HG02973 (cell line): ENCODE results near the gene ITPKB.

Experiments used
- ATAC-seq: cut with Tn5 transposase; IDR thresholded peaks from one replicate; pipeline ENCODE4 v1.9.1; 2021; ENCODE audit warnings: moderate library complexity; ENCODE audit not compliant: unreplicated experiment

Gene ITPKB

GRCh38 chr1:226688056-226688748 lies 50.9 kb downstream of the ITPKB start:
- no peak for ATAC-seq

- ATAC-seq, result no peak
Measured at GRCh38 chr1:226687426-226687825, 51.7 kb downstream of the ITPKB start.

DNA sequence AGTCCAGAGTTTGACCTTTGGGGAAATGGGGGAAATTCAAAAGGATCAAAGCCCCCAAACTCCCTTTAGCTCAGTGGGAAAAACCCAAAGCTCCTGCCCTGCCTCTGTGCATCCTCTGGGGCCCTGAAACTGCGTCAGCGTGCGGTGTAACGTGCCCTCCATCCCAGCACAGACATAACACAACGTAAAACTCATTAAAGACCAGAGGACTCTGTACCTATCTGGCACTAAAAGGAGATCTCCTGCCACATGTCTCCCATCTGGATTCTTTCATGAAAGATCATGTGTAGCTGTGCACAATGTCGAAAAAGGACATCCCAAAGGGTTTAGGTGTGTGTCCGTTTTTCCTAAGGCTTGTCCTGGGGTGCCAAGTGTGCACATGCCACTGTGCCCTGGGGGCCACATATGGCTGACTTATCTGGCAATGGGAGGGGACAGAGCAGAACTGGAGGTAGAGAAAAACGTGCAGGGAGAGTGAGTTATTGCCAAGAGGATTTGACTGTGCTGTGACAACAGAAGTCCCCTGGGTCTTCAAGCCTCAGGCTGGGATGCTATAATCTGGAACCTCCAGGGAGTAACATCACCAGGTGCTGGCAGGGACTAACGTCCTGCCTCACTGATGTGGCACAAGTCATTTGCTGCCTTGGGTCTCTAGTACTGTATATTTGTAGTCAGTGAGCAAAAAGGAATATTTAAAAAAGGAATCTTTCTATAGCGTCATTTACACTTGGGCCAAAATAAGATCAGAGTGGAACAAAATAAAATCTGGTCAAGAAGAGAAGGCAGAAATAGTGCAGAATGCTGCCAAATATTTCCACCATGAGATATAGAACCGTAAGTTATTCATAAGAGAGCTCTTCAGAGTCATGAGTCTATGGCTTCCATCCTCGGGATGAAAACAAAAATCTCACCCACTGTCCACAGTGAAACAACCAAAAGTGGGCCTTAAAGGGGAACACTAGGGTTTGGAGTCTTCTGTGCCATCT lies 52.3 kb downstream of the ITPKB start:
- no peak for ATAC-seq

DNA sequence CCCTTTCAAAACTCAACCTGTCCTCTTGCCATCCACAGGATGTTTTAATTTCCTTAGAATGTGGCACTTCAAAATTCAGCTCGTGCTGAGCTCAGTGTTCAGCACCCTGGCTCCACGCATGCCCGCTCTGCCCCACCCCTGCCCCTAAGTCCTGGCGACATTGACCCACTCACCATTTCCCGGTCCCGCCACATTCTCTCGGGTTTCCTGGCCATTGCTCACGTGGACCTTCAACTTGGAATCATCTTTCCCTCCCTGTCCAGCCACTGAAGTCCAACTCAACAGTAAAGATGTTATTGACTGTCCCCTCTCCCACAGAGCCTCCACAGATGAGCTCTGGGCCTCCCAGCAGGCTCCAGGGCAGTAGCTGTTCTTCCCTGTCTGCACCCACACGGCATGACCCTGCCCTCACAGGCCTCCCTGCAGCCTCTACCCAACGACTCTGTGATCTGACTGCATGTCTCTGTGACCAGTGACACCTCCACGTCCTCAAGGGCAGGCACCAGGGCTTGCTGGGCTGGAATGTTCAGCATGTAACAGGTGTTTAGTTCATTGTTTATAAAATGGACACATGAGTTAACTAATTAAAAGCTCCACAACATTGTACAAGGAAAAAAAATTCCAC lies 53.8 kb downstream of the ITPKB start:
- ATAC-seq, result no peak

DNA sequence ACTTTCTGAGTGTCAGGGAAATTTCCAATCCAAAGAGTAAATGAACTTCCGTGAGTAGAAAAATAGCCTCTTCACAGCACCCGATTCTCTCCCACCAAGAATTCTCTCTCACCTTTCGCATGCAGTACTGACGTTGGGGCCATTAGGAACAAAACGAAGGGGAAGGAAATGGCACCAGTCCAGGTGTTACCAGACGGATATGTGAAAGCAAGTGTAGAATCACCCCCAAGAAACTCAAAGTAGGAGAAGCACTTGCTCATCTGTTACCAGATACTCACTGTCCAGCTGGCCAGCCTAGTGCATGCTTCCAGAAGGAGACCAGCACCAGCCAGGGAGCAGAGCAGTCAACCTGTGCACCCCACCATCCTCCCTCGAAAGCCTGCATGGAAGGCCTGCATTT lies 55.1 kb downstream of the ITPKB start:
- ATAC-seq, result no peak

DNA sequence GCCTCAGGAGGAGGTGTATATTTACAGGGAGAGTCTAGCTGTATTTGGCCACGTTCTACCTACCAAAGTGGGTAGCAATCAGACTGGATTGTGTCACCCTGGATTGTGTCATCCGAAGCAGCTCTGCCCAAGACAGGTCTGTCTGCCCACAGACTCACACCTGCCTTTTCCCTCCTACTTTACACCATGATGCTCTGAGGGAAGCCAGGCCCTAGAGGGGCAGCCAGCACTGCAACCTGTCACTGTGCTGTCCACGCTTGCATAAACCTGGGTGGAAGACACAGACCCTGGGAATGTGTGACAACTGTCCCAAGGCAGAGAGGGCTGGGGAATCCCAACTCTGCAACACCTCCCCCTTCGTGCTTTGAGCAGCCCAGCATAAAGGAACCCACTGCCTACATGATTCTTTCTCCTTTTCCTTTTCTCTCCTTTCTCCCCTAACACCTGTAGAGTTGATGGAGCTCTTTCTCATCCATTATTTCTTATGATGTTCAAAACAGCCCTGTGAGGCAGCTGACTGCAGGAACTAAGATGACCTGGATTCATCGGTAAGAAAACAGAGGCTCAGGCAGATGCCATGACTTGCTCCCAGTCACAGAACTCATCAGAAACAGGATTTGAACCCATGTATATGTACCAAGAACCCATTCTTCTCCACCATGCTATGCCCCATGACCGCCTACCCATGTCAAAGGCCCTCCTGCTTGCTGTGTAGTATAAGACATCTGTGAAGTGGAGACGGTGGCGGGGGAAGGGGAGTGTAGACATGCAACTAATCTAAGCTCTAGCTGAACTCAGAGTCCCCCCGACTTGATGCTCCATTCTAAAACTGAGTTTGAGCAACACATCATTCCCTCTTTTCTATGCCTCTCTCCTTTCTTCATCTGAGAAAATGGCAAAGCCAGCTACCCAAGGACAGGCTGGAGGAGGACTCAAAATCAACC lies 55.9 kb downstream of the ITPKB start:
- ATAC-seq, result no peak

DNA sequence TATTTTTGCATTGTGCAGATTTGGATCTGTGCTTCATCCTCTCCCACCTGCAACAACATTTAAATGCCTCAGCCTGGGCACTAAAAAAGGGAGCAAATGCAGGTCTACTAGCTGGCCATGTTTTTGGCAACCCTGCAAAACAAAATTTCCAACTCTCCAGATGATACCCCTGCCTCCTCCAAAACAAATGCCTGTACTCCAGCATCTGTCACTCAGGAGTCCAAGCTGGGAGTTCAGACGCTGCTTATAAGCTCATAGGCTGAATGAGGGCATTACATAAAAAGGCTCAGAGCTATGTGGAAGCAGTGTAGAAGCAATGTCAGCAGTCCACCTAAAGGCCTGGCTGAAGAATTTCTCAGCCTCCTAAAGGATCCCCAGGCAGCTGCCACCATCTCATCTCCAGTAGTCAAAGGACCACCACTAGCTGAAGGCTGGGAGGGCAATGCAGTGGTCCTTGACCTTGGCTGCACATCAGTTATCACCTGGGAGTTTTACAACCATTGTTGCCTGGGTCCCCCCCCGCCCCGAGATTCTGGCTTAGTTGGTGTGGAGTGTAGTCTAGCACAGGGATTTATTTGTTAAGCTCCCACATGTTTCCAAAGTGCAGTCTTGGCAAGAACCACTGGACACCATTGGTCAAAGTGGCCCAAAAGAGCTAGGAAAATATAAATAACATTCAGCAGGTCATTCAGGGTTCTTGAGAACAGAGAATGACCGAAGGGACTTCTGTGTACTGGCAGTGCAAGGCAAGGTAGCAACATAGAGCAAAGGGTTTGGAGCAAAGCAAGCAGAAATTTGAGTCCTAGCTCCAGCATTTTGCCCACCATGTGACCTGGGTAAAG lies 57.2 kb downstream of the ITPKB start:
- no peak for ATAC-seq

GRCh38 chr1:226680653-226681052 lies 58.4 kb downstream of the ITPKB start:
- no peak for ATAC-seq

- ATAC-seq, result peak; percentile 33
Measured at GRCh38 chr1:226679853-226680516, 59.1 kb downstream of the ITPKB start.

DNA sequence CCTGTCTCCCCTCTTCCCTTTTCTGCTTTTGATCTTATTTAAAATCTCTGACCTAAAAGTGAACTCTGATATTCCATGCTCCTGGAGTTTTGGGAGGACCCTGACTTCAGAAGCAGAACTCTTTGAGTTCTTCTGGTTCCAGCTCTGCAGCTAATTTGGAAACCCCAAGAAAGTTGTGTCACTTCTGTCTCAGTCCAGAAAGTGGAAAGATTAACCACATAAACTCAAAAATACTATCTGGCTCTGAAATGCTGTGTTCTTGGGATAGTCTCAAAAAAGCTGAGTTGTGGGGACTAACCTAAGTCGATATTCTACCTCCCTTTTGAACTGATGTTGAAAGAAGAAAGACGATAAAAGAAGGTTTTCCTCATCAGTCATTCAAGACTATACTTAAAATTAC lies 59.8 kb downstream of the ITPKB start:
- no peak for ATAC-seq

DNA sequence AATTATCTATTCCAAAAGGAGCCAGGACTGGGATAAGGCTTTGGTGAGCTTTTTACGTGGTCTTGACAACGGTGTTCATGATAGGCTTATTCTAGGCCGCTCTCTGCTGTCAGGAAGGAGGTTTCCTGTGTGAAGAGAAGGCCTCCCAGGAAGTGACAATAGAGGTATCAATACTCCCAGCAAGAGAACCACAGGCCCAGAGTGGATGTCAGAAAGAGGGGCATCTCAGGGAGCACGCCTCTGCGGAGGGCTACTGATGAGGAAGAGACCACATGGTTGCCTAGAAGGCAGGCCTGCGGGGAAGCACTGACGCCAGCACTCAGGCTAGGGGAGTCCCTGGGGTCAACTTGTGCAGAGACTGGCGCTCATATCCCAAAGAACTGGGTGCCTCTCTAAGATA lies 60.4 kb downstream of the ITPKB start:
- ATAC-seq, result no peak

- no peak for ATAC-seq
Measured at GRCh38 chr1:226678251-226678650, 60.8 kb downstream of the ITPKB start.

GRCh38 chr1:226677027-226678020 lies 61.8 kb downstream of the ITPKB start:
- no peak for ATAC-seq

DNA sequence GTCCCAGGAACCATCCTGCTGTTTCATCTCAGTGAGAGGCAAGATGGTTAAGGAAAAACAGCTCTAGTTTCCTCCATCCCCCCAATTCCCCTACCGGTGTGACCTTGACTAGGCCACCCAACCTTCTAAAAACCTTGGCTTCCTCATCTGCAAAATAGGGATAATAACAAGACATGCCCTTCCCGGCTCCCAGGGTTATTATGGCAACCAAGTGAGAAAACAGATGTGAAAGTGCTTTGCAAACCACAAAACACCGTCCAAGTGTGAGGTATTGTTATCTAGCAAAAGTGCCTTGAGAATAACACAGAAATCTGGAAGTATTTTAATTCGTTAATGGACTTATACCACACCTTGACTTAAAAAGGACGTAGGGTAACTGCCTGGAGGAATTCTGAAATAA lies 62.7 kb downstream of the ITPKB start:
- no peak for ATAC-seq

- no peak for ATAC-seq
Measured at GRCh38 chr1:226675715-226676357, 63.2 kb downstream of the ITPKB start.

DNA sequence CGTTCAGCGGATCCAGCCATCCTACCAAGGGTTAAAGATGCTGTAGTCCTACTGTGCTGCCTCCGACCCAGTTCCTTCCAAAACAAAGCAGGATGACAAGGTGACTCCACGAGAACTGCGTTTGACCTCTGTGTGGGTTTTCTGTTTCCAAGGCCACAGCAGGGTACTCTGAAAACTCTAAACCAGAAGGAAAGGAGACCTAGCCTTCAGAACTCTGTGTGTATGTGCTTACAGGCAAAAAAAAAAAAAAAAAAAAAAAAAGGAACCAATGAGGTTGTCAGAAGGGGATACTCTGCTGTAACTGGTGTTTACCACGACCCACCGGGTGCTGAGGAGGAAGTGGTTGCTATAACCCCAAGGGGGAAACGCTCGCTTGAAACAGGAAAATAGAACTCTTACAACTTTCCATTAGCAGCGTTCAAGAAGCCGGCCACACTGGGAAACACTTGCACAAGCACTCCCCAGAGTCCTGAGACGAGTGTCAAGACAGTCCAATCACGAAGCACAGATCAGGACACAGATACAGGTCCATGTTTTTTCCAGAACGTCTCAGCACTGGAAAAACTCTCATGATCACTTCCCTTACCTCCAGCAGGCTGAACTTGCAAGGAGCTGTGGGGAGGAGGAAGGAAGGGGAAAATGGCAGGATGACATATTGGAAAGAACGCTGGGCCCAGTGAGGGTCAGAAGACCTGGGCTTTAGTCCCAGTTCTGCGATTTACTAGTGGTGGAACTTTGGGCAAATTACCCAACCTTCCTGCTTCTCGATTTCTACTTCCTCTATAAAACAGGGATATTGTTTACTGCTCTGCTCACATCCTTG lies 64.0 kb downstream of the ITPKB start:
- peak; percentile 66 for ATAC-seq

- no peak for ATAC-seq
Measured at GRCh38 chr1:226672339-226672762, 66.7 kb downstream of the ITPKB start.
